K562 (cell line): ENCODE data around the gene KCNH2. TPM values are rescaled to one million over a fixed set of nuclear protein-coding genes. Genes with fewer than 3 reads are reported as not detected.

Experiments
- CXXC5 ChIP-seq: fragments of 250-450 bp; sonication (Bioruptor Pico); IDR thresholded peaks from 2 replicates; pipeline ENCODE4 v1.8.0; 2022; ENCODE audit warnings: inconsistent platforms, mild to moderate bottlenecking, moderate library complexity
- ERF ChIP-seq: fragments of 450-650 bp; formaldehyde crosslinking; IDR thresholded peaks from 2 replicates; pipeline ENCODE4 v1.4.0; 2020; ENCODE audit warnings: mild to moderate bottlenecking, mixed read lengths
- ETS2 ChIP-seq: IDR thresholded peaks from 2 replicates; pipeline ENCODE4 v1.6.1; 2016; ENCODE audit warnings: borderline replicate concordance, missing genetic modification characterization, mild to moderate bottlenecking, moderate library complexity, missing compliant biosample characterization; ENCODE audit not compliant: poor library complexity, severe bottlenecking
- IFI16 ChIP-seq: fragments of 250-450 bp; sonication (Bioruptor Pico); IDR thresholded peaks from 2 replicates; pipeline ENCODE4 v2.1.2; 2022; ENCODE audit warnings: mild to moderate bottlenecking, inconsistent platforms
- KLF6 ChIP-seq: fragments of 250-450 bp; sonication (Bioruptor Pico); IDR thresholded peaks from 2 replicates; pipeline ENCODE4 v1.4.0; 2020; ENCODE audit warnings: mild to moderate bottlenecking, moderate library complexity, borderline replicate concordance
- L3MBTL2 ChIP-seq: fragments of 450-650 bp; IDR thresholded peaks from 2 replicates; pipeline ENCODE4 v1.6.1; 2016; ENCODE audit warnings: mild to moderate bottlenecking, moderate library complexity
- MEF2D ChIP-seq: conservative IDR thresholded peaks from 2 replicates; pipeline ENCODE4 v1.6.1; 2016; ENCODE audit warnings: low read depth, missing genetic modification characterization, missing compliant biosample characterization
- PYGO2 ChIP-seq: fragments of 450-650 bp; IDR thresholded peaks from 2 replicates; pipeline ENCODE4 v1.6.1; 2016; ENCODE audit warnings: mild to moderate bottlenecking, missing genetic modification characterization, moderate library complexity, missing compliant biosample characterization
- RBM34 ChIP-seq: fragments of 200-400 bp; formaldehyde crosslinking; IDR thresholded peaks from 2 replicates; pipeline ENCODE4 v1.6.1; 2018; ENCODE audit warnings: low read length, borderline replicate concordance; ENCODE audit not compliant: insufficient read depth
- SNRNP70 ChIP-seq: fragments of 200-400 bp; formaldehyde crosslinking; optimal IDR thresholded peaks from 2 replicates; pipeline ENCODE3; 2017; ENCODE audit warnings: low read depth, low read length
- ZBTB17 ChIP-seq: fragments of 450-650 bp; formaldehyde crosslinking; IDR thresholded peaks from 2 replicates; pipeline ENCODE4 v1.4.0; 2020; ENCODE audit warnings: mild to moderate bottlenecking
- ZFP1 ChIP-seq: fragments of 450-650 bp; formaldehyde crosslinking; IDR thresholded peaks from 2 replicates; pipeline ENCODE4 v1.4.0; 2020; ENCODE audit warnings: mild to moderate bottlenecking, mixed read lengths
- ZNF134 ChIP-seq: fragments of 250-450 bp; sonication (Bioruptor Pico); conservative IDR thresholded peaks from 2 replicates; pipeline ENCODE4 v1.4.0; 2020
- ZNF717 ChIP-seq: fragments of 250-450 bp; sonication (Bioruptor Pico); IDR thresholded peaks from 2 replicates; pipeline ENCODE4 v1.5.0; 2021
- ZNF764 ChIP-seq: fragments of 250-450 bp; sonication (Bioruptor Pico); IDR thresholded peaks from 2 replicates; pipeline ENCODE4 v1.4.0; 2020; ENCODE audit warnings: low read depth, mild to moderate bottlenecking, moderate library complexity
- ZNF778 ChIP-seq: fragments of 450-650 bp; formaldehyde crosslinking; IDR thresholded peaks from 2 replicates; pipeline ENCODE4 v1.4.0; 2020; ENCODE audit warnings: mild to moderate bottlenecking, moderate library complexity
- ZNF79 ChIP-seq: fragments of 250-450 bp; sonication (Bioruptor Pico); IDR thresholded peaks from 2 replicates; pipeline ENCODE4 v1.4.0; 2020; ENCODE audit warnings: low read depth, mild to moderate bottlenecking, moderate library complexity
- polyA plus RNA-seq, 8 experiments: library from polyadenylated mRNA; depleted of rRNA in 4 of 8; stranded (reverse) in 5 of 8; unstranded in 3 of 8; fragments of >200 nt; fragmentation: Nextera tagmentation in 2 of 8; fragmentation: Illumina TruSeq in 1 of 8; extraction: Ambion mirVana in 2 of 8; extraction: Trizol in 1 of 8; gene quantifications; 2 replicates each; pipeline versions ENCODE4 v1.2.1 to v1.2.3, GENCODE V29; 2011 to 2014; ENCODE audit warnings: inconsistent platforms in 1 of 8, missing spikeins in 1 of 8
- total RNA-seq, 7 experiments: library from RNA; depleted of rRNA in 6 of 7; stranded (reverse); fragments of >200 nt in 6 of 7; fragmentation: Illumina TruSeq in 2 of 7; extraction: Trizol in 2 of 7; gene quantifications; 2 replicates each; pipeline versions ENCODE4 v1.2.1 to v1.2.3, GENCODE V29; 2011 to 2021; ENCODE audit warnings: low replicate concordance in 1 of 7
- TF ChIP-seq, protein P1 (sequence below), 2 experiments: fragments of 450-650 bp; formaldehyde crosslinking in 1 of 2; IDR thresholded peaks; 2 replicates each; pipeline versions ENCODE4 v1.4.0 to v1.6.1; 2014 to 2020; ENCODE audit warnings: mild to moderate bottlenecking in 2 of 2, borderline replicate concordance in 1 of 2, low read depth in 1 of 2
- TF ChIP-seq, protein P2 (sequence below): fragments of 450-650 bp; formaldehyde crosslinking; IDR thresholded peaks from 2 replicates; pipeline ENCODE4 v1.4.0; 2020; ENCODE audit warnings: mild to moderate bottlenecking, moderate library complexity
- TF ChIP-seq, protein P3 (sequence below): sonication (generic); formaldehyde crosslinking; IDR thresholded peaks from 2 replicates; pipeline ENCODE4 v1.9.0; 2022; ENCODE audit warnings: mild to moderate bottlenecking, missing genetic modification reagents

KCNH2 gene
- total and polyA plus RNA-seq, 9 of the 15 experiments (the other 6 are each of a cell fraction or from before 2014, with no cell fraction given) = 18.1 to 368 (median 218) TPM

GRCh38 chr7:150958597-150958996 lies 19.5 kb downstream of the KCNH2 start (continued):
- TF ChIP-seq, protein P1, sequence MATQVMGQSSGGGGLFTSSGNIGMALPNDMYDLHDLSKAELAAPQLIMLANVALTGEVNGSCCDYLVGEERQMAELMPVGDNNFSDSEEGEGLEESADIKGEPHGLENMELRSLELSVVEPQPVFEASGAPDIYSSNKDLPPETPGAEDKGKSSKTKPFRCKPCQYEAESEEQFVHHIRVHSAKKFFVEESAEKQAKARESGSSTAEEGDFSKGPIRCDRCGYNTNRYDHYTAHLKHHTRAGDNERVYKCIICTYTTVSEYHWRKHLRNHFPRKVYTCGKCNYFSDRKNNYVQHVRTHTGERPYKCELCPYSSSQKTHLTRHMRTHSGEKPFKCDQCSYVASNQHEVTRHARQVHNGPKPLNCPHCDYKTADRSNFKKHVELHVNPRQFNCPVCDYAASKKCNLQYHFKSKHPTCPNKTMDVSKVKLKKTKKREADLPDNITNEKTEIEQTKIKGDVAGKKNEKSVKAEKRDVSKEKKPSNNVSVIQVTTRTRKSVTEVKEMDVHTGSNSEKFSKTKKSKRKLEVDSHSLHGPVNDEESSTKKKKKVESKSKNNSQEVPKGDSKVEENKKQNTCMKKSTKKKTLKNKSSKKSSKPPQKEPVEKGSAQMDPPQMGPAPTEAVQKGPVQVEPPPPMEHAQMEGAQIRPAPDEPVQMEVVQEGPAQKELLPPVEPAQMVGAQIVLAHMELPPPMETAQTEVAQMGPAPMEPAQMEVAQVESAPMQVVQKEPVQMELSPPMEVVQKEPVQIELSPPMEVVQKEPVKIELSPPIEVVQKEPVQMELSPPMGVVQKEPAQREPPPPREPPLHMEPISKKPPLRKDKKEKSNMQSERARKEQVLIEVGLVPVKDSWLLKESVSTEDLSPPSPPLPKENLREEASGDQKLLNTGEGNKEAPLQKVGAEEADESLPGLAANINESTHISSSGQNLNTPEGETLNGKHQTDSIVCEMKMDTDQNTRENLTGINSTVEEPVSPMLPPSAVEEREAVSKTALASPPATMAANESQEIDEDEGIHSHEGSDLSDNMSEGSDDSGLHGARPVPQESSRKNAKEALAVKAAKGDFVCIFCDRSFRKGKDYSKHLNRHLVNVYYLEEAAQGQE (IDR thresholded peaks at IDR 0.05; ENCODE audit: borderline replicate concordance) = no peak
- TF ChIP-seq, protein P1 (CRISPR knock-in tag; IDR thresholded peaks at IDR 0.05; ENCODE audit: low read depth) = no peak
- 0 out of 2 replicates have a peak, but pooled peaks have one; percentile 70 for TF ChIP-seq IFI16
- no peak for TF ChIP-seq ZNF778 (CRISPR knock-in tag)
- TF ChIP-seq ZNF717 (CRISPR knock-in tag) = no peak
- peak; percentile 77 for TF ChIP-seq ERF (CRISPR knock-in tag)
- peak; percentile 61; the same call in 1 of the 2 replicates for TF ChIP-seq KLF6 (CRISPR knock-in tag)
- TF ChIP-seq ZNF79 (CRISPR knock-in tag) = peak; percentile 50; the same call in 1 of the 2 replicates
- TF ChIP-seq PYGO2 (tag) = peak; percentile 66; the same call in 1 of the 2 replicates
- TF ChIP-seq, protein P2, sequence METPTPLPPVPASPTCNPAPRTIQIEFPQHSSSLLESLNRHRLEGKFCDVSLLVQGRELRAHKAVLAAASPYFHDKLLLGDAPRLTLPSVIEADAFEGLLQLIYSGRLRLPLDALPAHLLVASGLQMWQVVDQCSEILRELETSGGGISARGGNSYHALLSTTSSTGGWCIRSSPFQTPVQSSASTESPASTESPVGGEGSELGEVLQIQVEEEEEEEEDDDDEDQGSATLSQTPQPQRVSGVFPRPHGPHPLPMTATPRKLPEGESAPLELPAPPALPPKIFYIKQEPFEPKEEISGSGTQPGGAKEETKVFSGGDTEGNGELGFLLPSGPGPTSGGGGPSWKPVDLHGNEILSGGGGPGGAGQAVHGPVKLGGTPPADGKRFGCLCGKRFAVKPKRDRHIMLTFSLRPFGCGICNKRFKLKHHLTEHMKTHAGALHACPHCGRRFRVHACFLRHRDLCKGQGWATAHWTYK (CRISPR knock-in tag) = peak; percentile 78
- no peak for TF ChIP-seq ZNF764
- no peak for TF ChIP-seq SNRNP70
- TF ChIP-seq MEF2D (tag) = peak; percentile 53
- peak; percentile 51 for TF ChIP-seq ZFP1 (CRISPR knock-in tag)
- TF ChIP-seq, protein P3, sequence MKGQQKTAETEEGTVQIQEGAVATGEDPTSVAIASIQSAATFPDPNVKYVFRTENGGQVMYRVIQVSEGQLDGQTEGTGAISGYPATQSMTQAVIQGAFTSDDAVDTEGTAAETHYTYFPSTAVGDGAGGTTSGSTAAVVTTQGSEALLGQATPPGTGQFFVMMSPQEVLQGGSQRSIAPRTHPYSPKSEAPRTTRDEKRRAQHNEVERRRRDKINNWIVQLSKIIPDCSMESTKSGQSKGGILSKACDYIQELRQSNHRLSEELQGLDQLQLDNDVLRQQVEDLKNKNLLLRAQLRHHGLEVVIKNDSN (CRISPR knock-in tag) = no peak
- TF ChIP-seq CXXC5 (CRISPR knock-in tag) = peak; percentile 68
- no peak for TF ChIP-seq ETS2
- peak; percentile 82 for TF ChIP-seq L3MBTL2
- peak; percentile 35; the same call in 1 of the 2 replicates for TF ChIP-seq ZNF134 (CRISPR knock-in tag)
- peak; percentile 68 for TF ChIP-seq ZBTB17 (CRISPR knock-in tag)
- no peak for TF ChIP-seq RBM34
